HG02759 (cell line): ENCODE results near the gene TMEM44.
"Not testable (repeated sequence)": the region's sequence is repeated elsewhere in the genome, so short reads cannot be mapped to it uniquely, and the experiment has no call there.

ENCODE experiments used
- ATAC-seq: cut with Tn5 transposase; IDR thresholded peaks from one replicate; pipeline ENCODE4 v1.9.1; 2021; ENCODE audit warnings: mild to moderate bottlenecking, moderate library complexity; ENCODE audit not compliant: unreplicated experiment

TMEM44 gene

DNA sequence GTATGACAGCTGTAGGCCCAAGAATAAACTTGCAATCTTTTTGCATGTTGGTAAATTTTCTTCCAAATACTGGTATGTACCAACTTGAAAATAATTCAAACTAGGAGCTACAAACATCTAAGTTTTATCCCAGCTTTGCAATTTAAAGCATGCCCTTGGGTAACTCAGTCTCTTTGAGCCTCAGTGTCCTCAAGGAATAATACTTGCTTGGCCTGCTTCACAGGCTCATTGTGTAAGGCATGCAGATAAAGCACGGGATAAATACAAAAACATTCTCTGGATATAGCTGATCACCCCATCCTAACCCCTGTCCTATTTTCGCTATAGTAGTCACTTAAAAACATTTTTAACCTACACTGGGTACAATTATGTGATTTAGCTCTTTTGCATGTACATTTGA is 9.6 kb upstream of the TMEM44 start:
- no peak for ATAC-seq

DNA sequence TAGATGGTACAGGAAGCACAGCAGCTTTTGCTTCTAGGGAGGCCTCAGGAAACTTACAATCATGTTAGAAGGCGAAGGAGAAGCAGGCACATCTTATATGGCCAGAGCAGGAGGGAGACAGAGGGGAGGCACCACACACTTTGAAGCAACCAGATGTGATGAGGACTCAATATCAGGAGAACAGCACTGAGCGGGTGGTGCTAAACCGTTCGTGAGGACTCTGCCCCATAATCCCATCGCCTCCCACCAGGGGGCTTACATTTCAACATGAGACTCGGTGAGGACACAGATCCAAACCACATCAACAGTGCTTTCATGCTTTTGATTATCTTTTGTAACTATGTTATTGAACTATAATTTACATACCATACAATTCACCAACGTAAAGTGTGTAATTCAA is 7.6 kb upstream of the TMEM44 start:
- no peak for ATAC-seq

- ATAC-seq: no peak
Measured at GRCh38 chr3:194638991-194639605, 5.9 kb upstream of the TMEM44 start.

DNA sequence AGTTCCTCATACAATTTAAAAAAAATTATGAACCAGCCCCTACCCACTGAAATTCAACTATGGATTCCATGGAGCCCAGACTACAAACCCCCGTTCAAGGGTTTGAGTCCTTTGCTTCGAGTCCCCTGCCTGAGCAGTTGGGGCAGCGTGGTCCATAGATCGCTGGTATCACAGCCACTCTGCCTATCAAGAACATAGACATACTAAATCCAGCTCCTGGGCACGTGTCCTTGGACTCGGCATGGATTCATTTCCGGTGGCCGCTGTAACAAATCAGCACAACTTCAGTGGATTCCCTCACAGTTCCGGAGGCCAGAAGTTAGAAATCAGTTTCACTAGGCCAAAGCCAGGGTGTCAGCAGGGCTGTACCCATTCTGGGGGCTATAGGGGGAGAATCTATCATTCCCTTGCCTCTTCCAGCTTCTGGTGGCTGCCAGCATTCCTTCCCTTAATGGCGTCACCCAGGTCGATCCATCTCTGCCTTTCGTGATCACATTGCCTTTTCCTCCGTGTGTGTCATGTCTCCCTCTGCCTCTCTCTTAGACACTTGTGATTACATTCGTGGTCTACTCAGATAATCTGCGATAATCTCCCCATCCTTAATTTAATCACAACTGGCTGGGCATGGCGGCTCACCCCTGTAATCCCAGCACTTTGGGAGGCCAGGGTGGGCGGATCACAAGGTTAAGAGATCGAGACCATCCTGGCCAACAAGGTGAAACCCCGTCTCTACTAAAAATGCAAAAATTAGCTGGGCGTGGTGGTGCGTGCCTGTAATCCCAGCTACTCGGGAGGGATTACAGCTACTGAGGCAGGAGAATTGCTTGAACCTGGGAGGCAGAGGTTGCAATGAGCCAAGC is 4.6 kb upstream of the TMEM44 start:
- ATAC-seq: no peak

DNA sequence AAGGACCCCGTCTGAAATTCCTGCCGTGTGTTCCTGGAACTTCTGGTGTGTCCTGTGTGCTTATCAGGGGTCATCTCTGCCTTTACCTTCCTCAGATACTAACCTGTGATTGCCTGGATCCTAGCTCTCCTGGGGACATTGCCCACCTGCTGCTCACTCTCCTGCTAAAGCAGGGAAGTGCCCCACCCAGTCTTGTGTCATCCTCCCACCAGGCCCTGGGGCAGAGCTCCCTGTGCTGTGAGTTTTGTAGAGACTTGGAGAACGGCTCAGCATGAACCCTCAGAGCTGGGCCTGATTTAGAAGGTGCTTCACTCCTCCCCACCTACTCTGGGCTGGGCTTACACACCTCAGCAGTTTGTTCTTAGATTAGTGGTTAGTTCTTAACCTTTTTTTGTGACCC is 3.8 kb upstream of the TMEM44 start:
- no peak for ATAC-seq

- peak; percentile 72 for ATAC-seq
Measured at GRCh38 chr3:194632809-194633348, 340 bp downstream of the TMEM44 start.

GRCh38 chr3:194632226-194632808 is 902 bp downstream of the TMEM44 start:
- no peak for ATAC-seq

GRCh38 chr3:194631696-194632095 is 1.5 kb downstream of the TMEM44 start:
- ATAC-seq: no peak

GRCh38 chr3:194630681-194631080 is 2.5 kb downstream of the TMEM44 start:
- ATAC-seq: not testable (repeated sequence)

DNA sequence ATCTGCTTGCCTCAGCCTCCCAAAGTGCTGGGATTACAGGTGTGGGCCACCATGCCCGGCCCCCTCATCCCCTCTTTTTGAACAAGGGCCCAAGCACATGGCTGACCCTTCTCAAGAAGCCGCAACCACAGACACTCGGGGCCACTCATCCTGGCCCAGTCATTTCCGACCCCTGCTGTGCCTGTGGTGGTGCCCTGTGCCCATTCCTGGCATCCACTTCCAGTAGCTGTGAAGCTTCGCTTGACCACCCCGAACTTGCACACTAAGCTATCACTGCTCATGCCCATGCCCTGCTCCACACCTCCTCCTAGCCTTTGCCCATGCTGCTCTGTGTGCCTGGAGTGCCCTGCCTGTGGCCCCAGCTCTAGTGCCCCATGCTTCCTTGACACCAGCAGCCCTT is 8.3 kb downstream of the TMEM44 start:
- ATAC-seq: no peak

DNA sequence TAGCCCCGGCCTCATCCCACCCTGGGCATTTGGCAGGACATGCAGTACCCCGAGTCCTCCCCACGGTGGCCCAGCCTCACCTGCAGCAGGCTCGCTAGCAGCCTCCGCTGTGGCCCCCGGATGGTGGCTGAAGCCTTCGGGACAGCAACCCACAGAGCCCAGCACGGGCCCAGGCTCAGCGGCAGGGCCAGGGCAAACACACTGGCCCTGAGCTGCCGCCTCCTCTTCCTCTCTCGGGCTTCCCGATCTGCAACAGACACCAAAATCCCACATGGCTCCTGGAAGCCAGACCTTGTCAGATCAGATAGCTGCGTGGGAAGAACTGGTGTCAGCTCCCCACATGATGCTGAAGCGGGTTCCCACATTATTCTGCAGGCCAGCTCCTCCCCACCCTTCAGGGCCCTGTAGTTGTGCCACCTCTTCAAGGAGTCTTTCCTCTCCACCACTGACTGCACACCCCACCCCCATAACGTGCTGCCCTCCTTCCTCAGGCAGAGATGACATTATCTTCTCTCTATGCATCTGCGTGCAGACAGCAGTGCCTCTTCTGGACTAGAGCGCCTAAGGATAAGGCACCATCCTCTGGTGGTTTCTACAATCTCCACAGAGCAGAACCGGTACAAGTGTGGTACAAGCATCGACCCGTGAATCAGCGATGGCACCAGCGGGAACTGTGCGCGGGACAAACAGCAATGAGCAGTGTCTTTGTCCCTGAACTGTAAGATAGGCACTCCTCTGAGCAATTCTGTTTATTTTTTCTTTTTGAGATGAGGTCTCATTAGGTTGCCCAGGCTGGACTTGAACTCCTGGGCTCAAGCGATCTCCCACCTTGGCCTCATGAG is 9.5 kb downstream of the TMEM44 start:
- ATAC-seq: no peak

GRCh38 chr3:194622621-194623340 is 10.4 kb downstream of the TMEM44 start:
- no peak for ATAC-seq

DNA sequence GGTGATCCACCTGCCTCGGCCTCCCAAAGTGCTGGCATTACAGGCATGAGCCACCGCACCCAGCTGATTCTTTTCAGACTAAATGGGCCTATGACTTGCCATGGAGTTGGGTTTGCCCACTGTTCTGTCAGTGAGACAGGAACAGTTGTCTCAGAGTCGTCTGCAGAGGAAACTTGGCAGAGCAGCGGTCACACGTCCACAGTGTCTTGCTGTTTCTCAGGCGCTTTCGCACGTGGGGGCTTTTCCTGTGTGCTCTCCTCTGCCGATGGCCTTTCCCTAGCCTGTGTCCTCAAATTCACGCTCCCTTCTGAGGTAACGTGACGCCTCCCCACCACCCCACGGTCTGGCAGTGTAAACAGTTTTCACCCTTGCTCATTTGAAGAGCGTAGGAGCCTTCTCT is 11.3 kb downstream of the TMEM44 start:
- ATAC-seq: no peak

DNA sequence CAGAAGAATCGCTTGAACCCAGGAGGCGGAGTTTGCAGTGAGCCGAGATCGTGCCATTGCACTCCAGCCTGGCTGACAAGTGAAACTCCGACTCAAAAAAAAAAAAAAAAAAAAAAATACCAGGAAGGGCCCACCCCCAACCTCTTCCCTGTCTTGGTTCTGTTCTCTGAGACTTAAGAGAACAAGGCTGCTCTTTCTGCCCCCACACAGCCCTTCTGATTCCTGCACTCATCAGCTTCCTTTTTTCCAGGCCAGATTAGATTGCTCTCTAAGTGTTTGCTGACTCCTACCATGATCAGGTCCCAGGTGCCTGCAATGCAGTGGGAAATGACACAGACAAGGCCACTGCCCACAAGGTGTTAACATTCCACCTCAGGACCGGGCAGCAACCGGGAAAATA is 13.0 kb downstream of the TMEM44 start:
- ATAC-seq: no peak

GRCh38 chr3:194619741-194620140 is 13.5 kb downstream of the TMEM44 start:
- no peak for ATAC-seq

DNA sequence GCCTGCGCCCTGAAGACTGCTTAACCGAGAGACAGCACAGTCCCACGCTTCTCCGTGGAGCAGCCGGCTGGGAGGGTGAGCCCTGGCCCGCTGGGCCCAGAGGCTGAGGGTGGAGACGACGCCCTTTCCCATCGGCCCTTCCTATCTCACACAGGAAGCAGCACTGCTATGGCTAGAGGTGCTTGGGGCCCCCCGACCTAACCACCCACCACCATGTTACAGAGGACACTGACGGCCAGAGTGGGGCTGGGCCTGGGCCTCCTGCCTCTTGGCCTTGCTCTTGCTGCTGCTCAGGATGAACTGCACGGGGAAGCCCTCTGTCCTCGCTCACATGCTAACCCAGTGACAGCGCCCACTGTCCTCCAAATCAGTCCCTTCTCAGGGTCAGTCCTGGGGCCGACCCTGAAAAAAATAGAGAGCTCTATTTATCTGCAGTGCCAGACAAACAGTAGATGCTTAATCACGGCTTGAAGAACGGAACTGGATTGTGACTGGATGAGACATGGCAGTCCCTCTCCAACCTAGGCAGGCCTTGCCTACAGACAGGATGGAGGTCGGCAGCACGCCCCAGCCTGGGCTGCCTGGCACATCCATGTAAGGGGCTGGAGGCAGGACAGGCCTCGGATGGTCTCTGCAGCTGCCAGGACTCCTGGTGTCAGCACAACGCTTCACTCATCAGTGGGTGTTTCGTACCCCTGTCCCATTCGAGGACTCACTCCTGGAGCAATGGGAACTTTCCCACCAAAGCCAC is 14.2 kb downstream of the TMEM44 start:
- ATAC-seq: no peak

- ATAC-seq: peak; percentile 44
Measured at GRCh38 chr3:194617827-194618226, 15.4 kb downstream of the TMEM44 start.

DNA sequence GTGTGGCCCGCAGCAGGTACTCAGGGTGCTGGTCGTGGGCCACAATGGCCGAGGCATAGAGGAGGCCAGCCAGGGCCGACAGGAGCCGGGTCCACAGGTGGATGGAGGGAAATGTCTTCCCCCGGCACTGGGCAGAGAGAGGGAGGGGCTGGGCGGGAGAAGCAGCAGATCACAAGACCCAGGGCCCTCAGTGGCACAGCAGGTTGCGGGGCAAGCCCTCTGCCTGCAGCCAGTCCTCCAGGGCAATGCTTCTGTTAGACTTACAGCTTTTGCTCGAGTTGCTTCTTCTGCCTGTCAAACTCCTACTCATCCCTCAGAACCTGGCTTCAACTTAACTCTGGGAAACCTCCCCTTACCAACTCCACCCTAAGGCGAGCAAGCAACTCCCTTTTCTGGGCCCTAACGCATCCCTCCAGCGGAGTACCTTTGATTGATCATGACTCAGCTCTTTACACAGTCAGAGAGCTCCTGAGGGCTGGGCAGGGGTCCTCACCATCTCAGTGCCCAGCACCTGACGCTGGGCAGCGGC is 16.0 kb downstream of the TMEM44 start:
- ATAC-seq: no peak

- no peak for ATAC-seq
Measured at GRCh38 chr3:194615226-194615625, 18.0 kb downstream of the TMEM44 start.
